GM12892 (cell line): ENCODE results near the gene GSC2.
"Not testable (repeated sequence)": the region's sequence is repeated elsewhere in the genome, so short reads cannot be mapped to it uniquely, and the experiment has no call there.

Experiments used
- DNase-seq: peaks from one replicate; pipeline ENCODE4 v3.0.0; 2011; ENCODE audit not compliant: insufficient read length
- FAIRE-seq: peaks from 2 replicates; lab custom pipeline; 2011; peaks lifted over from hg19 to GRCh38; lab: Jason Lieb, UNC
- POLR2A ChIP-seq: IDR thresholded peaks from 2 replicates; pipeline ENCODE4 v1.6.1; 2011; ENCODE audit warnings: low read depth, low read length, control low read depth
- POLR2AphosphoS5 ChIP-seq: IDR thresholded peaks from 2 replicates; pipeline ENCODE4 v1.6.1; 2011; ENCODE audit warnings: low read depth, low read length, control low read depth
- TAF1 ChIP-seq: IDR thresholded peaks from 2 replicates; pipeline ENCODE4 v1.6.1; 2011; ENCODE audit warnings: low read depth, mild to moderate bottlenecking, control low read depth, low read length, borderline replicate concordance

GSC2 gene

DNA sequence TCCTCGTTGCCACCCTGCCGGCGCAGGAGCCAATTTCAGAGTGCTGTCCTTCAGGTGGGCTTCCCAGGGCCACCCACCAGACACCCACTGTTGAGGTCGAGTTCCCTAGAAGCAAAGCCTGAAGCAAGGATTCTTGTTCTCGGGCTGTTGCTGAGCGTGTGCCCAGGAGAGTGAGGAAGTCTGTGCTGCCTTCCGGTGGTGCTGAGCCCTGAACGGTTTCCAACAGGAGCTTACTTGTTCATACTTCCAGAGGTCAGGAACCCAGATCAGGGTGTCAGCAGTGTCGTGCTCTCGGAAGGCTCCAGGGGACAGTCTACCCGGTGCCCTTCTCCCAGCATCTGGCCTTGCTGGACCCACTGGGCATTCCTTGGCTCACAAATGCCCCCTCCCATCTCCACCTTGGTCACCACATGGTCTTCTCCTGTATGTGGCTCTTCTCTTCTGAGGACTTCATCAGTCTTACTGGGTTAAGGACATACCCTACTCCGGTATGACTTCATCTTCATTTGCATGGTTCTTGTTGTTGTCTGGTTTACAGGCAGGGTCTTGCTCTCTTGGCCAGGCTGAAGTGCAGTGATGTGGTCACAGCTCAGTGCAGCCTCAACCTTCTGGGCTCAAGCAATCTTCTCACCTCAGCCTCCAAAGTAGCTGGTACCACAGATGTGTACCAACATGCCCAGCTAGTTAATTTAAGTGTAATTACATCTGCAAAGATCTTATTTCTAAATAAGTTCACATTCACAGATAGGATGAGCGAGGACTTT is 17.2 kb upstream of the GSC2 start:
- no peak for TF ChIP-seq POLR2AphosphoS5
- no peak for TF ChIP-seq TAF1
- TF ChIP-seq POLR2A, result no peak
- DNase-seq (no peak), FAIRE-seq (no peak)

- DNase-seq (no peak), FAIRE-seq (no peak)
- no peak for TF ChIP-seq TAF1
- TF ChIP-seq POLR2A, result no peak
- no peak for TF ChIP-seq POLR2AphosphoS5
Measured at GRCh38 chr22:19166421-19166820, 16.3 kb upstream of the GSC2 start.

GRCh38 chr22:19164425-19164824 is 14.3 kb upstream of the GSC2 start:
- no peak for TF ChIP-seq POLR2A
- FAIRE-seq, result no peak
- DNase-seq, result no peak

DNA sequence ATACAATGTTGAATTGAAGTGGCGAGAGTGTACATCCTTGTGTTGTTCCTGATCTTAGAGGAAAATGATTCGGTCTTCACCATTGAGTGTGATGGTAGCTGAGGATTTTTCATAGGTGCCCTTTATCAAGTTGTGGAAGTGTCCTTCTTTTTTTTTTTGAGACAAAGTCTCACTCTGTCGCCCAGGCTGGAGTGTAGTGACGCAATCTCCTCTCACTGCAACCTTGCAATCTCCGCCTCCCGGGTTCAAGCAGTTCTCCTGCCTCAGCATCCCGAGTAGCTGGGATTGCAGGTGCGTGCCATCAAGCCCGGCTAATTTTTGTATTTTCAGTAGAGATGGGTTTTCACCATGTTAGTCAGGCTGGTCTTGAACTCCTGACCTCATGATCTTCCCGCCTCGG is 8.6 kb upstream of the GSC2 start:
- FAIRE-seq, DNase-seq: not testable (repeated sequence)

DNA sequence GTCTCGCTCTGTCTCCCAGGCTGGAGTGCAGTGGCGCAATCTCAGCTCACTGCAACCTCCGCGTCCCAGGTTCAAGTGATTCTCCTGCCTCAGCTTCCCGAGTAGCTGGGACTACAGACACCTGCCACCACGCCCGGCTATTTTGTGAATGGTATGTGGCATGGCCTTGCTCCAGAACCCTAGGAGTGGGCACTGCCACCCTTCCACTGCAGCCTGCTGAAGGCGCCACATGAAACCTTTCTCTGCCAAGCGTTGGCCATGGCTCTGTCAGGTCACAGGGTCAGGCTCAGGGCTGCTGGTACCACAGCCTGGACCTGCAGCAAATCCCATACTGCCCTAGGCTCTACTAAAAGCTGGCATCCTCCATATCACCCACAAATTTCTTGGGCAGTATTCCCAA is 6.0 kb upstream of the GSC2 start:
- FAIRE-seq, result not testable (repeated sequence)

DNA sequence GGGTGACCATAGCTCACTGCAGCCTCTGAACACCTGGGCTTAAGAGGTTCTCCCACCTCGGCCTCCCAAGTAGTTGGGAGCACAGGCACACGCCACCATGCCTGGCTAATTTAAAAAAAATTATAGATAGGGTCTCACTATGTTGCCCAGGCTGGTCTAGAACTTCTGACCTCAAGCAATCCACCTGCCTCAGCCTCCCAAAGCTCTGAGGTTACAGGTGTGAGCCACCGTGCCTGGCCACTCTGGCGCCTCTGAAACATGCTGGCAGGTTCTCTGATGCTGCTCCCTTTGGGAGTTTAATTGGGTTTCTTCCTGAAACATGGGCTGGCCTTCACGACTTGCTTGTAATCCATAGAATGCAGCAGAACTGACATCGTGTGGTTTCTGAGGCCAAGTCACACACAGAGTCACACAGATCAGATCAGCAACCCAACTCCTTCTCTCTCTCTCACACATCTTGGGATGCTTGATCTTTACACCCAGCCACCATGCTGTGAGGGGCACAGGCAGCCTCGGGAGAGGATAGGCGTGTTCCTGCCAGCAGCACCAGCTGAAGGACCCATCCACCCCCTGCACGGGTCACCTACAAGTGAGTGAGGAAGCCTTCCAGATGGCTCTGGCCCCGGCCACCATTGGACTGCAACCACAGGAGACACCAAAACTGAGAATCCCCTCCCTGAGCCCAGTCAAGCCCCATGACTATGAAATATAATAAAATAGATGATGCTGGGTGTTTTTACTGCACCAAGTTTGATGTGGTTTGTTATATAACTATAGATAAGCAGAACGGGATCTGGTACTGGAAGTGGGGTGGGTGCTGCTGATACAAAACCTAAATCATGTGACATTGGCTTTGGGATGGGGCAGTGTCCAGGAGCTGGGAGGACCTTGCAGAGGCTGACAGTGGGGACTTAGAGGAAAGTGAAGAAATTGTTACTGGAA is 3.1 kb upstream of the GSC2 start:
- TF ChIP-seq POLR2AphosphoS5 (no peak), TAF1 (no peak), POLR2A (no peak)
- DNase-seq (no peak), FAIRE-seq (no peak)

More for the DNA sequence above, 6.0 kb upstream of the GSC2 start:
- not testable (repeated sequence) for DNase-seq

- DNase-seq (no peak), FAIRE-seq (no peak)
Measured at GRCh38 chr22:19151329-19152191, 1.5 kb upstream of the GSC2 start.

DNA sequence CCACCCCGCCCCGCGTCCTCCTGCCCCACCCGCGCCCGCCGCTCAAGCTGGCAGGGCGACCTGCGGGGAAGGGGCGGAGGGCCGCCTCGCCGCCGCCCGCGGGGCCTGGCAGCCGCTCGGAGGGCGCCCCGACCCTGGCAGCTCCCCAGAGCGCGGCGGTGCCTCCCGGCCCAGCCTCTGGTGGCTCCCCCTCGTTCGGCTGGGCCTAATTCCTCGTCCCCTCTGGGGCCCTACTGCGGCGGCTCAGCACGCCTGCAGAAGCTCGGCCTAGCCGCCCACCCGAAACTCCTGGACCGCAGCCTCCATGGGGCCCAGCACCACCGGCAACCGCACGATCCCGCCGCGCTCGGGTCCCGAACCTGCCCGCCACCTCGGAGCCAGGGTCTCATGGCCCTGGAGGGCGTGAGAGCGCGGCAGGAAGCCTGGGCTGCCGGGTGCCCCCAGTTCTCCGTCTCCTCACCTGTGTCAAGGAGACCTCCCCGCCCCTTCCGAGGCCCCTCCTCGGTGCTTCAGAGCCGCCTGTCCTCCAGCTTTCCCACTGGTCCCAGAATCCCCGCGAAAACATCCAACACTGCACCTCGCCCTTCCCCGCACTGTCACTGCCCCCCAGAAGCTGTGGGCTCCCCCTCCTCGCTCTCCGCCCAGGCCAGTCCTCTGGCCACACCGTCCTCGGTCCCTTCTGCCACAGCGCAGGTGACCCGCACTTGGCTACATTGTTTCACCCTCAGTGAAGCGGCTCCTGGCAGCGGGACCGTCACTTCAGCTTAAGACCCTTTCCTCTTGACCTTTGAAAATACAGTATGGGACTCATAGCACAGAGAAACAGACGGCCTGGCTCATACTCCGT is 613 bp upstream of the GSC2 start:
- FAIRE-seq, result no peak
- TF ChIP-seq POLR2A (no peak), POLR2AphosphoS5 (no peak), TAF1 (no peak)

More at GRCh38 chr22:19151329-19152191, 1.5 kb upstream of the GSC2 start:
- no peak for TF ChIP-seq TAF1
- TF ChIP-seq POLR2AphosphoS5, result no peak
- TF ChIP-seq POLR2A, result no peak

DNA sequence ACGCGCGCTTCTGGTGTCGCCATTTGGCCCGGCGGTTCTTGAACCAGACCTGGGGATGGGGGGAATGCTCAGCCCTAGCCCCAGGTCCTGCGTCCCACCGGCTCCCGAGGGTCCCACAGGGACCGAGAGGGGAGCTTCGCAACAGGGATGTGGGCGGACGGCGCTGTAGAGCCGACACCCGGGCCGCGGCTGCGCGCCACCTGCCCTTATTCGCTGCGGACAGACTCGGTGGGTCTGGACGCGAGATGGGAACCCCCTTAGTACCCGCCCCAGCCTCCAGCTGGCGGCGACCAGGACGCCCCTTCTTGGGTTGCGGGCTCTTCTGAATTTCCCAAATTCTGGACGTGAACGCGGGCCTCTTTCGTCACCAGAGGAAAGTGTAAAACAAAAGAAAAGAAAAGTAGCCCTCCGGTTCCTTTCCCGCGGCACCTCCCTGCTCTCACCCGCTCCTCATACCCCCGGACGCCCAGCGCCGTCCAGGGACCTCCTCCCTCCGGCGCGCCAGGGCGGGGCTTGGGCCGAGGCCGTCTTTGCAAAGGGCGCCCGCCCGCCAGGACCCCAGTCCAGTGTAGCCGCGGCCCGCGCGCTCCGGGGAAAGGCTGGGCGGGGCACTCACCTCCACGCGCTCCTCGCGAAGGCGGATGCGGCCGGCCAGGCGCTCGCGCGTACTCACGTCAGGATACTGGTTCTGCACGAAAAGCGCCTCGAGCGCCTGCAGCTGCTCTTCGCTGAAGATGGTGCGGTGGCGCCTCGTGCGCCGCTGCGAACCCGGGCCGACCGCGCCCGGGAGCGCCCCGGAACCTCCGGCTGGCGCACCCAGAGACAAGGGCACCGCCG is 827 bp downstream of the GSC2 start:
- no peak for FAIRE-seq
- TF ChIP-seq TAF1, result no peak
- no peak for TF ChIP-seq POLR2AphosphoS5
- no peak for TF ChIP-seq POLR2A
- no peak for DNase-seq

More for the DNA sequence above, 613 bp upstream of the GSC2 start:
- no peak for DNase-seq
